Ovary (tissue), 3 donors: Measurements from ENCODE around the gene ELANE.

ENCODE experiments used
- EP300 ChIP-seq: sonication (generic); formaldehyde crosslinking; IDR thresholded peaks from one replicate; pipeline ENCODE4 v1.6.1; 2017; ENCODE audit warnings: antibody characterized with exemption
- POLR2A ChIP-seq: fragments of 450-650 bp; IDR thresholded peaks from one replicate; pipeline ENCODE4 v1.6.1; 2017; ENCODE audit warnings: antibody characterized with exemption, mild to moderate bottlenecking, moderate library complexity
- TF ChIP-seq, protein P1 (sequence below), 3 donors: fragments of 450-650 bp in 2 of 3; fragments of 200-600 bp in 1 of 3; IDR thresholded peaks; one replicate each; pipeline versions ENCODE4 v1.5.1 to v1.8.0; 2016 to 2022; ENCODE audit warnings: antibody characterized with exemption in 3 of 3, mild to moderate bottlenecking in 1 of 3
- donor health status: DM: no; HTN: no; CAD: no.

DNA sequence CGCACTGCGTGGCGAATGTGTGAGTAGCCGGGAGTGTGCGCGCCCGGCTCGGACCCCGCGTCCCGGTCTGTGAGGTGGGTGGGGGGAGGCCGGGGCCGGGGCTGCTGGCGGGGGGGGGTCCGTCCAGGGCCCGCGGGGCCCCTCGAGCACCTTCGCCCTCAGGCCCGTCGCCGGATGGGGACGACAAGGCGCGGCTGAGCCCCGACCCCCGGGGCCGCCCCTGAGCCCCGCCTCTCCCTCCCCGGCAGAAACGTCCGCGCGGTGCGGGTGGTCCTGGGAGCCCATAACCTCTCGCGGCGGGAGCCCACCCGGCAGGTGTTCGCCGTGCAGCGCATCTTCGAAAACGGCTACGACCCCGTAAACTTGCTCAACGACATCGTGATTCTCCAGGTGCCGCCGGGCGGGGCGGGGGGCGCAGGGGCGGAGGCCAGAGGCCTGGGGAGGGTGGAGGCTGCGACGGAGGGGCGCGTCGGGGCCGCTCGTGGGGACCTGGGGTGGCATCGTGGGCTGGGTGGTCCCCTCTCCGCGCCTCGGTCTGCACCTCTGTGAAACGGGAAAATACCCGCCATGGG lies 997 bp downstream of the ELANE start:
- TF ChIP-seq EP300, result no peak
- TF ChIP-seq, protein P1, sequence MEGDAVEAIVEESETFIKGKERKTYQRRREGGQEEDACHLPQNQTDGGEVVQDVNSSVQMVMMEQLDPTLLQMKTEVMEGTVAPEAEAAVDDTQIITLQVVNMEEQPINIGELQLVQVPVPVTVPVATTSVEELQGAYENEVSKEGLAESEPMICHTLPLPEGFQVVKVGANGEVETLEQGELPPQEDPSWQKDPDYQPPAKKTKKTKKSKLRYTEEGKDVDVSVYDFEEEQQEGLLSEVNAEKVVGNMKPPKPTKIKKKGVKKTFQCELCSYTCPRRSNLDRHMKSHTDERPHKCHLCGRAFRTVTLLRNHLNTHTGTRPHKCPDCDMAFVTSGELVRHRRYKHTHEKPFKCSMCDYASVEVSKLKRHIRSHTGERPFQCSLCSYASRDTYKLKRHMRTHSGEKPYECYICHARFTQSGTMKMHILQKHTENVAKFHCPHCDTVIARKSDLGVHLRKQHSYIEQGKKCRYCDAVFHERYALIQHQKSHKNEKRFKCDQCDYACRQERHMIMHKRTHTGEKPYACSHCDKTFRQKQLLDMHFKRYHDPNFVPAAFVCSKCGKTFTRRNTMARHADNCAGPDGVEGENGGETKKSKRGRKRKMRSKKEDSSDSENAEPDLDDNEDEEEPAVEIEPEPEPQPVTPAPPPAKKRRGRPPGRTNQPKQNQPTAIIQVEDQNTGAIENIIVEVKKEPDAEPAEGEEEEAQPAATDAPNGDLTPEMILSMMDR (IDR thresholded peaks at IDR 0.05), result no peak
- no peak for TF ChIP-seq POLR2A
